Vagina (tissue), 2 donors: ENCODE data around the gene BMPR1A.
"Not testable (repeated sequence)": the region's sequence is repeated elsewhere in the genome, so short reads cannot be mapped to it uniquely, and the experiment has no call there.

ENCODE experiments used
- CTCF ChIP-seq, 3 experiments: fragments of 450-650 bp in 2 of 3; fragments of 200-600 bp in 1 of 3; sonication (generic) in 1 of 3; IDR thresholded peaks; one replicate each; pipeline ENCODE4 v1.5.1; 2017 to 2019; ENCODE audit warnings: antibody characterized with exemption in 3 of 3, mild to moderate bottlenecking in 2 of 3, moderate library complexity in 2 of 3
- POLR2A ChIP-seq, 2 donors: fragments of 450-650 bp; IDR thresholded peaks; one replicate each; pipeline ENCODE4 v1.6.1; 2017; ENCODE audit warnings: antibody characterized with exemption in 2 of 2, mild to moderate bottlenecking in 2 of 2, moderate library complexity in 2 of 2

- TF ChIP-seq POLR2A, CTCF (IDR thresholded peaks at IDR 0.05): not testable (repeated sequence)
These were observed 21.1 kb upstream of the BMPR1A start for GRCh38 chr10:86735278-86735677.
